NB4 (cell line): ENCODE measurements around the gene CDK14.

Experiments
- POLR2A ChIP-seq: IDR thresholded peaks from 2 replicates; pipeline ENCODE4 v1.6.1; 2011; ENCODE audit warnings: mild to moderate bottlenecking; ENCODE audit not compliant: insufficient read length; ENCODE audit errors: extremely low read depth
- TF ChIP-seq, protein P1 (sequence below): IDR thresholded peaks from one replicate; pipeline ENCODE4 v1.5.1; 2012; ENCODE audit warnings: low read depth, low read length

- TF ChIP-seq, protein P1, sequence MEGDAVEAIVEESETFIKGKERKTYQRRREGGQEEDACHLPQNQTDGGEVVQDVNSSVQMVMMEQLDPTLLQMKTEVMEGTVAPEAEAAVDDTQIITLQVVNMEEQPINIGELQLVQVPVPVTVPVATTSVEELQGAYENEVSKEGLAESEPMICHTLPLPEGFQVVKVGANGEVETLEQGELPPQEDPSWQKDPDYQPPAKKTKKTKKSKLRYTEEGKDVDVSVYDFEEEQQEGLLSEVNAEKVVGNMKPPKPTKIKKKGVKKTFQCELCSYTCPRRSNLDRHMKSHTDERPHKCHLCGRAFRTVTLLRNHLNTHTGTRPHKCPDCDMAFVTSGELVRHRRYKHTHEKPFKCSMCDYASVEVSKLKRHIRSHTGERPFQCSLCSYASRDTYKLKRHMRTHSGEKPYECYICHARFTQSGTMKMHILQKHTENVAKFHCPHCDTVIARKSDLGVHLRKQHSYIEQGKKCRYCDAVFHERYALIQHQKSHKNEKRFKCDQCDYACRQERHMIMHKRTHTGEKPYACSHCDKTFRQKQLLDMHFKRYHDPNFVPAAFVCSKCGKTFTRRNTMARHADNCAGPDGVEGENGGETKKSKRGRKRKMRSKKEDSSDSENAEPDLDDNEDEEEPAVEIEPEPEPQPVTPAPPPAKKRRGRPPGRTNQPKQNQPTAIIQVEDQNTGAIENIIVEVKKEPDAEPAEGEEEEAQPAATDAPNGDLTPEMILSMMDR, result no peak
- TF ChIP-seq POLR2A, result no peak
These were observed 455.8 kb downstream of the CDK14 start for GRCh38 chr7:91051966-91052365.
